ENCODE results near the gene UBXN6.

The UBXN6 gene

GRCh38 chr19:4493104-4493928 is 35.7 kb upstream of the UBXN6 start:
- DNase-seq (ENCODE audit: low read depth, low spot score) = no peak

DNA sequence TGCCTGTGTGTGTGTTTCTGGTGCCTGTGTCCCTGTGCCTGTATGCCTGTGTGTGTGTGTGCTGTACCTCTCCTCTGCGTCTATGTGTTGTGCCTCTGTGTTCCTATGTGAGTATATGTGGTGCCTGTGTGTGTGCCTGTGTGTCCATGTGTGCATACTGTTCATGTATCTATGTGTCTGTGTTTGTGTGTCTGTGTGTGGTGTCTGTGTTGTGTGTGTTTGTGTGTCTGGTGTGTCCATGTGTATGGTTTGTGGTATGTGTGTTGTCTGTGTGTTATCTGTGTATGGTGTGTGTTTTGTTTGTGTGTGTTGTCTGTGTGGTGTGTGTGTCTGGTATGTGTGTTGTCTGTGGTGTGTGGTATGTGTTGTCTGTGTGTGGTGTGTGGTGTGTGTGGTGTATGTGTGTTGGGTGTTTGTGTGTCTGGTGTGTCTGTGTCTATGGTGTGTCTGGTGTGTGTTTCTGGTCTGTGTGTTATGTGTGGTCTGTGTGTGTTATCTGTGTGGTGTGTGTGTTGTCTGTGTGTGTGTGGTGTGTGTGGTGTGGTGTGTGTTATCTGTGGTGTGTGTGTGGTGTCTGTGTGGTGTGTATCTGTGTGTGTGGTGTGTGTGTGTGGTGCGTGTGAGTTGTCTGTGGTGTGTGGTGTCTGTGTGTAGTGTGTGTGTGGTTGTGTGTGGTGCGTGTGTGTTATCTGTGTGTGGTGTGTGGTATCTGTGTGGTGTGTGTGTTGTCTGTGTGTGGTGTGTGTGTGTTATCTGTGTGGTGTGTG is 34.9 kb upstream of the UBXN6 start:
- DNase-seq (ENCODE audit: low read depth, low spot score) = no peak

DNA sequence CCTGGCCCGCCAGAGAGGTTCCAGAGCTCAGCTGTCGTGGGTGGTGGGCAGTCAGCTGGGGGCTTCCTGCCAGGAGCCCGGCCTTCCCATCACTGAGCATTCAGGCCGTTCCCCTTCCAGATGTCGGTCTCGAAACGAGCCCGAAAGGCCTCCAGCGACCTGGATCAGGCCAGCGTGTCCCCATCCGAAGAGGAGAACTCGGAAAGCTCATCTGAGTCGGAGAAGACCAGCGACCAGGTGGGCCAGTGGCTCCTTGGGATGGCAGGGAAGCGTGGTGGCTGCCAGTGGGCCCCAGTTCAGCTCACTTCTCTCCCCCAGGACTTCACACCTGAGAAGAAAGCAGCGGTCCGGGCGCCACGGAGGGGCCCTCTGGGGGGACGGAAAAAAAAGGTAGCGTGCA is 33.9 kb upstream of the UBXN6 start:
- no peak for DNase-seq (ENCODE audit: low read depth, low spot score)

- no peak for DNase-seq (ENCODE audit: low read depth, low spot score)
Observed at GRCh38 chr19:4488496-4488895, 30.9 kb upstream of the UBXN6 start.

- DNase-seq (ENCODE audit: low read depth, low spot score) = no peak
Observed at GRCh38 chr19:4487572-4487971, 30.0 kb upstream of the UBXN6 start.

DNA sequence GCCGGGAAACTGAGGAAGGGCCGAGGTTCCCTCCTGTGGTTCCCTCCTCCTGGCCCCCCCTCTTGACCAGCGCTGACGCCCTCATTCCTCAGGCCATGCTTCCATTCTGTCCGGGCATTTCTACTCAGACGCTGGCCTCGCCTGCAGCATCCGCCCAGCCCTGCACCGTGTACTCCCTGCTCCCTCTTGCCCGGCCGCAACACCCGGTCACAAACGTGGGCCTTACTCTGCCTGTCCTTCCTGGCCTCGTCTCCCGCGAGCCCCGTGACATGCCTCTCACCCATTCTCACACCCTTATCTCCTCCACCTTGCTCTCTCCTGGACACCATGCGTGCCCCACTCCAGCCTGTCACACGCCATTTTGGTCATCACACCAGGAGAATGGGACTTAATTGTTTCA is 25.8 kb upstream of the UBXN6 start:
- no peak for DNase-seq (ENCODE audit: low read depth, low spot score)

- DNase-seq (ENCODE audit: low read depth, low spot score) = no peak
Observed at GRCh38 chr19:4482721-4483364, 25.2 kb upstream of the UBXN6 start.

- DNase-seq (ENCODE audit: low read depth, low spot score) = no peak
Observed at GRCh38 chr19:4477034-4477801, 19.6 kb upstream of the UBXN6 start.

- DNase-seq (ENCODE audit: low read depth, low spot score) = peak; percentile 78
Observed at GRCh38 chr19:4474514-4475022, 17.0 kb upstream of the UBXN6 start.

GRCh38 chr19:4473763-4474513 is 16.3 kb upstream of the UBXN6 start:
- no peak for DNase-seq (ENCODE audit: low read depth, low spot score)

DNA sequence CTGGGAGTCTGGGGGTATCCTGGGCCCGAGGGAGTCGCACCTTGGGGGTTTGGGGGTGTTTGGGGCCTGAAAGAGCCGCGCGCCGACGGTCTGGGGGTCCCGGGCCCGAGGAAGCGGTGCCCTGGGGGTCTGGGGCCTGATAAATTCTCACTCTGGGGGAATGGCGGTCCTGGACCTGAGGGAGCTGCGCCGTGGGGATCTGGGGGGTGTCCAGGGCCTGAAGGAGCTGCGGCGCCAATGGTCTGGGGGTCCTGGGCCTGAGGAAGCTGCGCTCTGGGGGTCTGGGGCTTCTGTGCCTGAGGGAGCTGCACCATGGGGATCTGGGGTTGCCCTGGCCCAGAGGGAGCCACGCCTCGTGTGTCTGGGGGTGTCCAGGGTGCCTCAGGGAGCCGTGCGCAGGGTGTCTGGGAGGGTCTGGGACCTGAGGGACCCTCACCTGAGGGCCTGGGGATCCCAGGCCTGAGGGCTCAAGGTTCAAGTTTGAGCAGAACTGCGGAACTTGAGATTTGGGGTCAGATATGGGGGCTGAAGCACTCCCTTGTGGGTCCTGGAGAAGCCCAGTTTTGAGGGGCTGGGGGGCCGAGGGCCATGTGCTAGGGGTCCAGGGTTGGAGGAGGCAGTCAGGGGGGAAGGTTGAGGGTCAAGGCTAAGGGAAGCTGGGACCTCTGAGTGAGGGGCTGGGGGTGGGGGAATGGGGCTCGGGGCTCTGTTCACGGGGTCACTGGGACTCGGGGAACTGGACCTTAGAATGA is 15.6 kb upstream of the UBXN6 start:
- DNase-seq (ENCODE audit: low read depth, low spot score) = no peak

- DNase-seq (ENCODE audit: low read depth, low spot score) = no peak
Observed at GRCh38 chr19:4472174-4472974, 14.8 kb upstream of the UBXN6 start, which contains the start of gene HDGFL2. Gene HDGFL2, plus strand, starts transcription at chr19:4472297. Its CDS starts 54 bp downstream, at chr19:4472351.

GRCh38 chr19:4471403-4472173 is 14.0 kb upstream of the UBXN6 start:
- peak; percentile 100 for DNase-seq (ENCODE audit: low read depth, low spot score)

DNA sequence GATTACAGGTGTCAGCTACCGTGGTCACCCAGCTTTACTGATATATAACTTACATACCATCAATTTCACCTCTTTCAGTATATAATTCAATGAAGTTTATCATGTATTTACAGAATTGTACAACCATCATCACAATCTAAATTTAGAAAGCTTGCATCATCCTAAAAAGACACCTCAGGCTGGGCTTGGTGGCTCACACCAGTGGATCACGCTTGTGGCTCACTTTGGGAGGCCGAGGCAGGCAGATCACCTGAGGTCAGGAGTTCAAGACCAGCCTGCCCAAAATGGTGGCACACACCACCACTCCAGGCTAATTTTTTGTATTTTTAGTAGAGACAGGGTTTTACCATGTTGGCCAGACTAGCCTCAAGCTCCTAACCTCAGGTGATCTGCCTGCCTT is 10.2 kb upstream of the UBXN6 start:
- no peak for DNase-seq (ENCODE audit: low read depth, low spot score)

- DNase-seq (ENCODE audit: low read depth, low spot score) = no peak
Observed at GRCh38 chr19:4464815-4465581, 7.4 kb upstream of the UBXN6 start.

DNA sequence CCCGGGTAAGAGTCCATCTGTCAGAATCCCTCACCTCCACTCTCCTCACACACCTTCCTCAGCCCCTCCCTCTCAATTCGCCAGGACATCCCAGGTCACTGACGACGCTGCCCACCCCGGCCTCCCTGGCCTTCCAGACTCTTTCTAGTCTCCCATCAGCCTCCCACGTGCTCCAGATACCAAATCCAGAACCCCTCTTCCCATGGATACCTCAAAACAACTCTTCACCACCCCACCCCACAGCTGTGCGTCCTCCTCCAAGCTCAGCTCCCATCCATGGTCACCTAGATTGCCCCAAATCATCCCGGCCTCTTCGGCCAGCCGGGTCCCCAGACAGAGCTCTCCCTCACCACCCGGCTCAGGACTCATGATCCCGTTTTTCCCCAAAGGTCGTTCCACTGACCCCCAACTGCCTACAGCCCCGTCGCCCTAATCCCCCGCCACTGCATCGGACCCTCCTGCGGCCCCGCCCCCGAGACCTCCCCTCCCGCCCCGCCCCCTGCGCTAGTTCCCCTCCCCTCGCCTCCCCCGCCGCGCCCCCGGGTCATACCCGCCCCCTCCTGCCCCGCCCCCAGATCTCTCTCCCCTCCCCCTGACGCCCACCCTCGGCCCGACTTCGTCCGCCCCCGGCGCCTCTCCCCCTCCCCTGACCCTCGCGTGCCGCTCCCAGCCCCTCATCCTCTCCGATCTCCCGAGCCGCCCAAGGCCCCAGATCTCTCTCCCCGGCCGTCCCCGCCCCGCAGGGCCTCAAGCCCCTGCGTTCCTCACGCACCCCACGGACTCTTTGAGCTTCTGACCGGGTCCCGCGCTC is 546 bp downstream of the UBXN6 start:
- no peak for DNase-seq (ENCODE audit: low read depth, low spot score)

GRCh38 chr19:4456476-4456842 is 1.1 kb downstream of the UBXN6 start:
- DNase-seq (ENCODE audit: low read depth, low spot score) = no peak

Data from iPS DF 19.7 (cell line).